Measurements from ENCODE around the gene CDK6. TPM values are rescaled to one million over a fixed set of nuclear protein-coding genes. Genes with fewer than 3 reads are reported as not detected.

Gene CDK6
- total RNA-seq, 2 donors from 2014 or later: 13.6 to 39.9 TPM

DNA sequence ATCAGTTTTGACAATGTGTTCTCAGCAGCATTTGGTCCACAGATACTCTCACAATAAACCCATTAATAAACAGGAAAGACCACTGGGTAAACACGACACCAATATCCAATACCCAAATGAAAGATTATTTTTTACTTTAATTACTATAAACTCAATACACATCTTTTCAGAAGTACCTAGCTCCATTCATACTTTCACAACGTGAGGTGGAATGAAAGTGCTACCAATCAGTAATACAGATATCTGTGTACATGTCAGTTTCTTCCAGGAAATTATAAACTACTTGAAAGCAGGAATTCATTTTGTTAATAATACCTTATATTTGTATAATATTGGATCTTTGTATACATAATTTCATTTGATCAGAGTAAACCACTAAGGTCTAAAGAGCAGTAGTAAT lies 11.9 kb downstream of the CDK6 start:
- H3K4me3 ChIP-seq: no peak overlapping the region
- H3K27me3 ChIP-seq (replicated peaks; ENCODE audit: insufficient read depth): no peaks in the 10 kb centered on the region
- H3K9me3 ChIP-seq: no peaks in the 10 kb centered on the region
- TF ChIP-seq, protein P1, sequence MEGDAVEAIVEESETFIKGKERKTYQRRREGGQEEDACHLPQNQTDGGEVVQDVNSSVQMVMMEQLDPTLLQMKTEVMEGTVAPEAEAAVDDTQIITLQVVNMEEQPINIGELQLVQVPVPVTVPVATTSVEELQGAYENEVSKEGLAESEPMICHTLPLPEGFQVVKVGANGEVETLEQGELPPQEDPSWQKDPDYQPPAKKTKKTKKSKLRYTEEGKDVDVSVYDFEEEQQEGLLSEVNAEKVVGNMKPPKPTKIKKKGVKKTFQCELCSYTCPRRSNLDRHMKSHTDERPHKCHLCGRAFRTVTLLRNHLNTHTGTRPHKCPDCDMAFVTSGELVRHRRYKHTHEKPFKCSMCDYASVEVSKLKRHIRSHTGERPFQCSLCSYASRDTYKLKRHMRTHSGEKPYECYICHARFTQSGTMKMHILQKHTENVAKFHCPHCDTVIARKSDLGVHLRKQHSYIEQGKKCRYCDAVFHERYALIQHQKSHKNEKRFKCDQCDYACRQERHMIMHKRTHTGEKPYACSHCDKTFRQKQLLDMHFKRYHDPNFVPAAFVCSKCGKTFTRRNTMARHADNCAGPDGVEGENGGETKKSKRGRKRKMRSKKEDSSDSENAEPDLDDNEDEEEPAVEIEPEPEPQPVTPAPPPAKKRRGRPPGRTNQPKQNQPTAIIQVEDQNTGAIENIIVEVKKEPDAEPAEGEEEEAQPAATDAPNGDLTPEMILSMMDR (IDR thresholded peaks at IDR 0.05): no peak
- TF ChIP-seq POLR2AphosphoS5 (IDR thresholded peaks at IDR 0.05): no peak
- no peak for DNase-seq (ENCODE audit: low spot score)
- intact Hi-C loops (cut with DNase I): no loop called here
- peaks cover 4% of the 10 kb centered on the region for H3K4me1 ChIP-seq (replicated peaks)
- WGBS: 66% methylated on average over 2 of the region's 2 CpGs
- H3K27ac ChIP-seq: no peak overlapping the region
- H3K36me3 ChIP-seq: no peaks in the 10 kb centered on the region

DNA sequence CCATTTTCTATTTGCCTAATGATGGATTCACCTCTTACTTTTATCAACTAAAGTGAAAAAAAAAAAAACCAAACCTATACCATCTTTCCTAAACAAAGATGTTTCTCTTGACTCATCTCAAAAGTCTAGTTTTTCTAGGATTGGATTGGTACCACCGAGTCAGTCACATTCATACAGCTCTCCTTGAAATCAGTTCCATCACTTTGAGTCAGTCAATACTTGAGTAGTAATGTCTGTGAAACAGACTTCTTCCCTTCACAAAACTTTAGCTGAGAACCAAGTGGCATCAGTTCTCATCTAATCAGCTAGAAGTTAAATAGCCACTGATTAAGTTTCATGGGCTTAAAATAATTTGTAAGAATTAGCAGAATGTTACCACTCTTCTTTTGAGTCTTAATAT lies 13.3 kb downstream of the CDK6 start:
- intact Hi-C loops (cut with DNase I): no loop called here
- WGBS: 98% methylated on average over 1 of the region's 1 CpG

DNA sequence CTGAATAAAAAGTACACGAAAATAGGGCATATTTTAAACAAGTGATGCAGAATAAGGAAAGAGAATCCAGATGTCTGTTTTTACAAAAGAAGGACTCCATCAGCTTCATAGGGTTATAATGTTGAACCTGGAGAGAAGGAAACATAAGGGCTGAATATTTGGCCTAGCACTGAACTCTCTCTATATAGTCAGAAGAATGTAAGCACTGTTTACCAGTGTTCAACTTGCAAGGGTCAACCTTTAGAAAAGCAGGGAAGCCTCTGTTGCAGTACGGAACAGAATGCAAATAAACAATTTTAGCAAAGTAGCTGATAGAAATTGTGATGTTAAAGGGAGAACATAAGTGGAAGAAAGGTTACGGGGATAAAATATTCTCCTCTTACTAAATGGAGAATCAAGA lies 16.2 kb downstream of the CDK6 start:
- no peaks in the 10 kb centered on the region for H3K9me3 ChIP-seq
- 93% methylated on average over 3 of the region's 3 CpGs for WGBS
- DNase-seq (ENCODE audit: low spot score): no peak
- H3K4me3 ChIP-seq: no peak overlapping the region
- TF ChIP-seq, protein P1 (IDR thresholded peaks at IDR 0.05): no peak
- TF ChIP-seq POLR2AphosphoS5 (IDR thresholded peaks at IDR 0.05) (no peak), POLR2A (IDR thresholded peaks at IDR 0.05) (no peak)
- no peak overlapping the region for H3K27ac ChIP-seq
- no peaks in the 10 kb centered on the region for H3K4me1 ChIP-seq (replicated peaks)
- no peaks in the 10 kb centered on the region for H3K36me3 ChIP-seq
- intact Hi-C loops (cut with DNase I): no loop called here
- H3K27me3 ChIP-seq (replicated peaks; ENCODE audit: insufficient read depth): no peaks in the 10 kb centered on the region

More for the DNA sequence above, 13.3 kb downstream of the CDK6 start:
- DNase-seq (ENCODE audit: low spot score): no peak
- H3K36me3 ChIP-seq: no peaks in the 10 kb centered on the region
- H3K4me3 ChIP-seq: no peak overlapping the region
- no peak overlapping the region for H3K27ac ChIP-seq
- TF ChIP-seq POLR2A (IDR thresholded peaks at IDR 0.05): no peak
- TF ChIP-seq POLR2AphosphoS5 (IDR thresholded peaks at IDR 0.05): no peak
- TF ChIP-seq, protein P1 (IDR thresholded peaks at IDR 0.05): no peak
- H3K27me3 ChIP-seq (replicated peaks; ENCODE audit: insufficient read depth): no peaks in the 10 kb centered on the region
- H3K9me3 ChIP-seq: no peaks in the 10 kb centered on the region
- peaks cover 4% of the 10 kb centered on the region for H3K4me1 ChIP-seq (replicated peaks)

- H3K9me3 ChIP-seq: no peaks in the 10 kb centered on the region
- intact Hi-C loops (cut with DNase I): no loop called here
- no peak overlapping the region for H3K4me3 ChIP-seq
- TF ChIP-seq, protein P1 (IDR thresholded peaks at IDR 0.05): no peak
- no peak for TF ChIP-seq POLR2AphosphoS5 (IDR thresholded peaks at IDR 0.05)
- no peaks in the 10 kb centered on the region for H3K4me1 ChIP-seq (replicated peaks)
- H3K36me3 ChIP-seq: no peaks in the 10 kb centered on the region
- H3K27ac ChIP-seq: no peak overlapping the region
- no peaks in the 10 kb centered on the region for H3K27me3 ChIP-seq (replicated peaks; ENCODE audit: insufficient read depth)
- DNase-seq (ENCODE audit: low spot score): no peak
Measured at GRCh38 chr7:92817398-92817797, 19.0 kb downstream of the CDK6 start.

- Histone ChIP-seq H3K9me3 (no peaks in the 10 kb centered on the region), H3K27me3 (replicated peaks; ENCODE audit: insufficient read depth) (no peaks in the 10 kb centered on the region), H3K4me1 (replicated peaks) (no peaks in the 10 kb centered on the region), H3K36me3 (no peaks in the 10 kb centered on the region), H3K4me3 (no peak overlapping the region), H3K27ac (no peak overlapping the region)
- no peak for DNase-seq (ENCODE audit: low spot score)
- TF ChIP-seq, protein P1 (IDR thresholded peaks at IDR 0.05): no peak
- no peak for TF ChIP-seq POLR2AphosphoS5 (IDR thresholded peaks at IDR 0.05)
- TF ChIP-seq POLR2A (IDR thresholded peaks at IDR 0.05): no peak
- intact Hi-C loops (cut with DNase I): no loop called here
Measured at GRCh38 chr7:92815412-92815811, 21.0 kb downstream of the CDK6 start.

Measured in prostate gland (tissue), 2 donors.